HCT116 (cell line): ENCODE results near the gene DCUN1D1.

ENCODE experiments used
- CBX3 ChIP-seq: IDR thresholded peaks from 2 replicates; pipeline ENCODE4 v1.6.1; 2012; ENCODE audit warnings: low read depth
- CEBPB ChIP-seq: IDR thresholded peaks from 2 replicates; pipeline ENCODE4 v1.6.1; 2012; ENCODE audit warnings: low read depth
- EZH2 ChIP-seq: fragments of 200-600 bp; sonication (generic); IDR thresholded peaks from 2 replicates; pipeline ENCODE4 v1.6.1; 2017; ENCODE audit warnings: antibody characterized with exemption, mixed run types
- JUND ChIP-seq: IDR thresholded peaks from 2 replicates; pipeline ENCODE4 v1.6.1; 2012
- POLR2A ChIP-seq: IDR thresholded peaks from 2 replicates; pipeline ENCODE4 v1.7.0; 2011; ENCODE audit warnings: borderline replicate concordance; ENCODE audit not compliant: insufficient read depth, insufficient read length; ENCODE audit errors: extremely low read depth
- POLR2AphosphoS5 ChIP-seq: IDR thresholded peaks from 2 replicates; pipeline ENCODE4 v1.6.1; 2011; ENCODE audit warnings: mild to moderate bottlenecking, low read depth, low read length, moderate library complexity
- SP1 ChIP-seq: IDR thresholded peaks from 2 replicates; pipeline ENCODE4 v1.6.1; 2012; ENCODE audit warnings: low read depth
- ZBTB33 ChIP-seq: IDR thresholded peaks from 2 replicates; pipeline ENCODE4 v1.6.1; 2011; ENCODE audit warnings: mild to moderate bottlenecking, low read length, moderate library complexity; ENCODE audit not compliant: insufficient replicate concordance; ENCODE audit errors: extremely low read depth
- TF ChIP-seq, protein P1 (sequence below), 3 experiments: fragments of 200-600 bp in 1 of 3; sonication (generic) in 1 of 3; IDR thresholded peaks in 2 of 3; conservative IDR thresholded peaks in 1 of 3; 2 replicates each; pipeline ENCODE4 v1.5.1; 2012 to 2017; ENCODE audit warnings: low read depth in 2 of 3, low read length in 2 of 3, antibody characterized with exemption in 1 of 3, borderline replicate concordance in 1 of 3, control low read depth in 1 of 3, mild to moderate bottlenecking in 1 of 3, mixed read lengths in 1 of 3, mixed run types in 1 of 3, moderate library complexity in 1 of 3; ENCODE audit not compliant: insufficient read depth in 1 of 3
- TF ChIP-seq, protein P2 (sequence below): IDR thresholded peaks from 2 replicates; pipeline ENCODE4 v1.6.1; 2012

- TF ChIP-seq, protein P1, sequence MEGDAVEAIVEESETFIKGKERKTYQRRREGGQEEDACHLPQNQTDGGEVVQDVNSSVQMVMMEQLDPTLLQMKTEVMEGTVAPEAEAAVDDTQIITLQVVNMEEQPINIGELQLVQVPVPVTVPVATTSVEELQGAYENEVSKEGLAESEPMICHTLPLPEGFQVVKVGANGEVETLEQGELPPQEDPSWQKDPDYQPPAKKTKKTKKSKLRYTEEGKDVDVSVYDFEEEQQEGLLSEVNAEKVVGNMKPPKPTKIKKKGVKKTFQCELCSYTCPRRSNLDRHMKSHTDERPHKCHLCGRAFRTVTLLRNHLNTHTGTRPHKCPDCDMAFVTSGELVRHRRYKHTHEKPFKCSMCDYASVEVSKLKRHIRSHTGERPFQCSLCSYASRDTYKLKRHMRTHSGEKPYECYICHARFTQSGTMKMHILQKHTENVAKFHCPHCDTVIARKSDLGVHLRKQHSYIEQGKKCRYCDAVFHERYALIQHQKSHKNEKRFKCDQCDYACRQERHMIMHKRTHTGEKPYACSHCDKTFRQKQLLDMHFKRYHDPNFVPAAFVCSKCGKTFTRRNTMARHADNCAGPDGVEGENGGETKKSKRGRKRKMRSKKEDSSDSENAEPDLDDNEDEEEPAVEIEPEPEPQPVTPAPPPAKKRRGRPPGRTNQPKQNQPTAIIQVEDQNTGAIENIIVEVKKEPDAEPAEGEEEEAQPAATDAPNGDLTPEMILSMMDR (IDR thresholded peaks at IDR 0.05 in 2 of 3, conservative IDR thresholded peaks at IDR 0.05 in 1 of 3; ENCODE audit: borderline replicate concordance in 1 of 3, insufficient read depth in 1 of 3, low read depth in 2 of 3, low read length in 2 of 3), result no peak
- TF ChIP-seq EZH2 (no peak), POLR2AphosphoS5 (no peak), SP1 (no peak), POLR2A (no peak), CBX3 (no peak), JUND (no peak), ZBTB33 (no peak), CEBPB (no peak)
- TF ChIP-seq, protein P2, sequence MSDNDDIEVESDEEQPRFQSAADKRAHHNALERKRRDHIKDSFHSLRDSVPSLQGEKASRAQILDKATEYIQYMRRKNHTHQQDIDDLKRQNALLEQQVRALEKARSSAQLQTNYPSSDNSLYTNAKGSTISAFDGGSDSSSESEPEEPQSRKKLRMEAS, result no peak
These were observed 84.7 kb downstream of the DCUN1D1 start for GRCh38 chr3:182895513-182896112.
